IMR-90 (cell line): ENCODE data around the gene TARDBP.

Experiments
- CEBPB ChIP-seq: IDR thresholded peaks from 2 replicates; pipeline ENCODE4 v1.6.1; 2012; ENCODE audit warnings: low read depth, low read length, improper control_type of control experiment
- CTCF ChIP-seq: conservative IDR thresholded peaks from 2 replicates; pipeline ENCODE4 v1.5.1; 2012; ENCODE audit warnings: mild to moderate bottlenecking, low read depth, low read length, improper control_type of control experiment
- ELK1 ChIP-seq: fragments of 150-350 bp; IDR thresholded peaks from 2 replicates; pipeline ENCODE4 v1.6.1; 2016; ENCODE audit warnings: low read depth, mild to moderate bottlenecking, low read length, moderate library complexity, borderline replicate concordance
- MAFK ChIP-seq: IDR thresholded peaks from 2 replicates; pipeline ENCODE4 v1.6.1; 2012; ENCODE audit warnings: low read depth, low read length, improper control_type of control experiment
- POLR2A ChIP-seq: IDR thresholded peaks from 2 replicates; pipeline ENCODE4 v1.6.1; 2012; ENCODE audit warnings: mild to moderate bottlenecking, low read depth, low read length
- RFX5 ChIP-seq: IDR thresholded peaks from 2 replicates; pipeline ENCODE4 v1.8.0; 2012; ENCODE audit warnings: low read depth, mild to moderate bottlenecking, low read length, moderate library complexity
- SMC3 ChIP-seq: fragments of 150-350 bp; IDR thresholded peaks from 2 replicates; pipeline ENCODE4 v1.6.1; 2016; ENCODE audit warnings: low read depth, mild to moderate bottlenecking, antibody characterized with exemption, low read length, moderate library complexity

GRCh38 chr1:11044086-11044848 lies 31.8 kb downstream of the TARDBP start:
- TF ChIP-seq CTCF (no peak), SMC3 (no peak), CEBPB (no peak), RFX5 (no peak), ELK1 (no peak), MAFK (no peak), POLR2A (no peak)
